ENCODE results near the gene POFUT2. TPM values are rescaled to one million over a fixed set of nuclear protein-coding genes. Genes with fewer than 3 reads are reported as not detected.
"Not testable (repeated sequence)": the region's sequence is repeated elsewhere in the genome, so short reads cannot be mapped to it uniquely, and the experiment has no call there.

POFUT2 gene
- total RNA-seq, 1 donor from 2014 or later = 31.9 TPM

- H3K27me3 Mint-ChIP-seq (ENCODE audit: unreplicated experiment) = peaks cover 2% of the 10 kb centered on the region
- no peak overlapping the region for H3K4me3 Mint-ChIP-seq (ENCODE audit: unreplicated experiment)
- TF ChIP-seq CTCF (IDR thresholded peaks at IDR 0.05; ENCODE audit: partially characterized antibody, unreplicated experiment) = no peak
- no peak for DNase-seq
- no peak overlapping the region for H3K27ac Mint-ChIP-seq (ENCODE audit: unreplicated experiment)
- H3K4me1 Mint-ChIP-seq (ENCODE audit: low read depth, unreplicated experiment) = peaks cover 7% of the 10 kb centered on the region
- H3K36me3 Mint-ChIP-seq (ENCODE audit: unreplicated experiment) = peaks cover 9% of the 10 kb centered on the region
- H3K9me3 Mint-ChIP-seq (ENCODE audit: unreplicated experiment) = peaks cover 2% of the 10 kb centered on the region
Measured at GRCh38 chr21:45318556-45319404, 31.1 kb upstream of the POFUT2 start.

- Mint-ChIP-seq H3K4me1 (ENCODE audit: low read depth, unreplicated experiment) (peaks cover 7% of the 10 kb centered on the region), H3K36me3 (ENCODE audit: unreplicated experiment) (peaks cover 9% of the 10 kb centered on the region)
Measured at GRCh38 chr21:45318146-45318555, 30.5 kb upstream of the POFUT2 start.

GRCh38 chr21:45317398-45318145 lies 29.9 kb upstream of the POFUT2 start:
- peaks cover 4% of the 10 kb centered on the region for H3K27me3 Mint-ChIP-seq (ENCODE audit: unreplicated experiment)
- H3K9me3 Mint-ChIP-seq (ENCODE audit: unreplicated experiment) = peaks cover 2% of the 10 kb centered on the region
- H3K27ac Mint-ChIP-seq (ENCODE audit: unreplicated experiment) = no peak overlapping the region
- DNase-seq = no peak
- no peak overlapping the region for H3K4me3 Mint-ChIP-seq (ENCODE audit: unreplicated experiment)
- no peak for TF ChIP-seq CTCF (IDR thresholded peaks at IDR 0.05; ENCODE audit: partially characterized antibody, unreplicated experiment)
- H3K36me3 Mint-ChIP-seq (ENCODE audit: unreplicated experiment) = peaks cover 9% of the 10 kb centered on the region
- peaks cover 7% of the 10 kb centered on the region for H3K4me1 Mint-ChIP-seq (ENCODE audit: low read depth, unreplicated experiment)

More at GRCh38 chr21:45318146-45318555, 30.5 kb upstream of the POFUT2 start:
- H3K27me3 Mint-ChIP-seq (ENCODE audit: unreplicated experiment) = peaks cover 4% of the 10 kb centered on the region
- no peak overlapping the region for H3K27ac Mint-ChIP-seq (ENCODE audit: unreplicated experiment)
- TF ChIP-seq CTCF (IDR thresholded peaks at IDR 0.05; ENCODE audit: partially characterized antibody, unreplicated experiment) = no peak
- no peak overlapping the region for H3K4me3 Mint-ChIP-seq (ENCODE audit: unreplicated experiment)
- H3K9me3 Mint-ChIP-seq (ENCODE audit: unreplicated experiment) = peaks cover 2% of the 10 kb centered on the region
- DNase-seq = no peak

GRCh38 chr21:45316871-45317397 lies 29.2 kb upstream of the POFUT2 start:
- peaks cover 4% of the 10 kb centered on the region for H3K27me3 Mint-ChIP-seq (ENCODE audit: unreplicated experiment)
- H3K4me3 Mint-ChIP-seq (ENCODE audit: unreplicated experiment) = no peak overlapping the region
- DNase-seq = no peak
- no peaks in the 10 kb centered on the region for H3K9me3 Mint-ChIP-seq (ENCODE audit: unreplicated experiment)
- H3K27ac Mint-ChIP-seq (ENCODE audit: unreplicated experiment) = no peak overlapping the region
- TF ChIP-seq CTCF (IDR thresholded peaks at IDR 0.05; ENCODE audit: partially characterized antibody, unreplicated experiment) = no peak
- peaks cover 4% of the 10 kb centered on the region for H3K4me1 Mint-ChIP-seq (ENCODE audit: low read depth, unreplicated experiment)
- H3K36me3 Mint-ChIP-seq (ENCODE audit: unreplicated experiment) = peaks cover 13% of the 10 kb centered on the region

GRCh38 chr21:45315676-45316470 lies 28.2 kb upstream of the POFUT2 start:
- H3K4me3 Mint-ChIP-seq (ENCODE audit: unreplicated experiment); H3K9me3 Mint-ChIP-seq (ENCODE audit: unreplicated experiment); DNase-seq; H3K27me3 Mint-ChIP-seq (ENCODE audit: unreplicated experiment); H3K4me1 Mint-ChIP-seq (ENCODE audit: low read depth, unreplicated experiment); H3K27ac Mint-ChIP-seq (ENCODE audit: unreplicated experiment): not testable (repeated sequence)
- peaks cover 21% of the 10 kb centered on the region for H3K36me3 Mint-ChIP-seq (ENCODE audit: unreplicated experiment)

Measured in glutamatergic neuron (in vitro differentiated cells).